ENCODE data around the gene MSRB3. TPM values are rescaled to one million over a fixed set of nuclear protein-coding genes. Genes with fewer than 3 reads are reported as not detected.

Gene MSRB3
- total RNA-seq, 3 donors from 2014 or later (not counting 1 experiment from before 2014, with no cell fraction given) = 2.4 to 3.4 (median 3.1) TPM

- Histone ChIP-seq H3K27me3 (ENCODE audit: control insufficient read depth, insufficient read depth, low read length) (no peaks in the 10 kb centered on the region), H3K27ac (ENCODE audit: low read length) (no peak overlapping the region), H3K4me3 (ENCODE audit: low read length) (no peak overlapping the region), H3K4me1 (ENCODE audit: control insufficient read depth, insufficient read depth, low read length) (no peaks in the 10 kb centered on the region), H3K9me3 (ENCODE audit: control insufficient read depth, insufficient read depth, low read length) (no peaks in the 10 kb centered on the region), H3K36me3 (ENCODE audit: control insufficient read depth, insufficient read depth, low read length) (no peaks in the 10 kb centered on the region)
- intact Hi-C loops (cut with micrococcal nuclease) = no loop called here
- H3K27me3 Mint-ChIP-seq (ENCODE audit: low read depth in 2 of 2) = no peaks in the 10 kb centered on the region
- no peak overlapping the region for H3K4me3 Mint-ChIP-seq
- H3K27ac Mint-ChIP-seq = no peak overlapping the region
- ATAC-seq = no peak
- no peaks in the 10 kb centered on the region for H3K36me3 Mint-ChIP-seq
- H3K4me1 Mint-ChIP-seq = no peaks in the 10 kb centered on the region
- no peak for TF ChIP-seq CTCF (IDR thresholded peaks at IDR 0.05)
- H3K9me3 Mint-ChIP-seq = no peaks in the 10 kb centered on the region
- 100% methylated on average over 2 of the region's 2 CpGs for WGBS (ENCODE audit: insufficient coverage)
- no peak for DNase-seq
These were observed 180.2 kb downstream of the MSRB3 start for GRCh38 chr12:65458718-65459117.

GRCh38 chr12:65459545-65459944 lies 181.1 kb downstream of the MSRB3 start:
- intact Hi-C loops (cut with micrococcal nuclease) = no loop called here

GRCh38 chr12:65460063-65460462 lies 181.6 kb downstream of the MSRB3 start:
- Mint-ChIP-seq H3K27ac (no peak overlapping the region), H3K4me3 (no peak overlapping the region), H3K36me3 (no peaks in the 10 kb centered on the region), H3K27me3 (ENCODE audit: low read depth in 2 of 2) (no peaks in the 10 kb centered on the region), H3K9me3 (no peaks in the 10 kb centered on the region), H3K4me1 (no peaks in the 10 kb centered on the region)
- no peaks in the 10 kb centered on the region for H3K4me1 ChIP-seq (ENCODE audit: control insufficient read depth, insufficient read depth, low read length)
- intact Hi-C loops (cut with micrococcal nuclease) = no loop called here
- no peaks in the 10 kb centered on the region for H3K27me3 ChIP-seq (ENCODE audit: control insufficient read depth, insufficient read depth, low read length)
- no peak overlapping the region for H3K27ac ChIP-seq (ENCODE audit: low read length)
- H3K4me3 ChIP-seq (ENCODE audit: low read length) = no peak overlapping the region
- no peak for TF ChIP-seq CTCF (IDR thresholded peaks at IDR 0.05)
- DNase-seq (no peak), ATAC-seq (no peak)
- WGBS (ENCODE audit: insufficient coverage) = 85% methylated on average over 8 of the region's 8 CpGs
- H3K36me3 ChIP-seq (ENCODE audit: control insufficient read depth, insufficient read depth, low read length) = no peaks in the 10 kb centered on the region
- no peaks in the 10 kb centered on the region for H3K9me3 ChIP-seq (ENCODE audit: control insufficient read depth, insufficient read depth, low read length)

More at GRCh38 chr12:65459545-65459944, 181.1 kb downstream of the MSRB3 start:
- no peaks in the 10 kb centered on the region for H3K4me1 Mint-ChIP-seq
- Histone ChIP-seq H3K4me3 (ENCODE audit: low read length) (no peak overlapping the region), H3K4me1 (ENCODE audit: control insufficient read depth, insufficient read depth, low read length) (no peaks in the 10 kb centered on the region), H3K27ac (ENCODE audit: low read length) (no peak overlapping the region), H3K36me3 (ENCODE audit: control insufficient read depth, insufficient read depth, low read length) (no peaks in the 10 kb centered on the region), H3K27me3 (ENCODE audit: control insufficient read depth, insufficient read depth, low read length) (no peaks in the 10 kb centered on the region), H3K9me3 (ENCODE audit: control insufficient read depth, insufficient read depth, low read length) (no peaks in the 10 kb centered on the region)
- no peak overlapping the region for H3K27ac Mint-ChIP-seq
- no peaks in the 10 kb centered on the region for H3K27me3 Mint-ChIP-seq (ENCODE audit: low read depth in 2 of 2)
- H3K4me3 Mint-ChIP-seq = no peak overlapping the region
- DNase-seq (no peak), ATAC-seq (no peak)
- H3K36me3 Mint-ChIP-seq = no peaks in the 10 kb centered on the region
- H3K9me3 Mint-ChIP-seq = no peaks in the 10 kb centered on the region
- no peak for TF ChIP-seq CTCF (IDR thresholded peaks at IDR 0.05)

GRCh38 chr12:65461017-65461416 lies 182.5 kb downstream of the MSRB3 start:
- Histone ChIP-seq H3K36me3 (ENCODE audit: control insufficient read depth, insufficient read depth, low read length) (no peaks in the 10 kb centered on the region), H3K9me3 (ENCODE audit: control insufficient read depth, insufficient read depth, low read length) (no peaks in the 10 kb centered on the region), H3K27me3 (ENCODE audit: control insufficient read depth, insufficient read depth, low read length) (no peaks in the 10 kb centered on the region), H3K27ac (ENCODE audit: low read length) (no peak overlapping the region), H3K4me3 (ENCODE audit: low read length) (no peak overlapping the region), H3K4me1 (ENCODE audit: control insufficient read depth, insufficient read depth, low read length) (no peaks in the 10 kb centered on the region)
- ATAC-seq (no peak), DNase-seq (no peak)
- no peaks in the 10 kb centered on the region for H3K27me3 Mint-ChIP-seq (ENCODE audit: low read depth in 2 of 2)
- no peak overlapping the region for H3K4me3 Mint-ChIP-seq
- 73% methylated on average over 2 of the region's 2 CpGs for WGBS (ENCODE audit: insufficient coverage)
- H3K27ac Mint-ChIP-seq = no peak overlapping the region
- TF ChIP-seq CTCF (IDR thresholded peaks at IDR 0.05) = no peak
- H3K9me3 Mint-ChIP-seq = no peaks in the 10 kb centered on the region
- H3K4me1 Mint-ChIP-seq = no peaks in the 10 kb centered on the region
- no peaks in the 10 kb centered on the region for H3K36me3 Mint-ChIP-seq
- intact Hi-C loops (cut with micrococcal nuclease) = no loop called here

Data from natural killer cell (primary cell).